Measurements from ENCODE around the gene PPIE.
"Not testable (repeated sequence)": the region's sequence is repeated elsewhere in the genome, so short reads cannot be mapped to it uniquely, and the experiment has no call there.

The PPIE gene

GRCh38 chr1:39779821-39780220, 41.1 kb downstream of the PPIE start:
- no peak for DNase-seq

DNA sequence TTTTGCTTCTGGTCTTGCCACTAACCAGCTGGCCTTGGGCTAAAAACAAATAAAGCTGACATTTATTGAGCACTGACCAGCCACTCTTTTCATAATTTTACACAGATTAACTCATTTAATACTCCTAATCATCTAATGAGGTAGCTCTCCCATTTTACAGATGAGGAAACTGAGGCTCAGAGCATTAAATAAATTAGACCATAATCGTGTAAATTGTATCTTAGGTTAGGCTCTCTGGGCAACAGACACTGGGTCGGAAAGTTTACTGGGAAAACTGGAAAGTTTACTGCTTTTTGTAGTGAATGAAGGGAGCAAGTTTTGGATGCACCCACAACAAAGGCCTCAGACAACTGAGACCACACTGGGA, 42.6 kb downstream of the PPIE start:
- DNase-seq, result no peak

GRCh38 chr1:39782103-39782502, 43.4 kb downstream of the PPIE start:
- no peak for DNase-seq

DNA sequence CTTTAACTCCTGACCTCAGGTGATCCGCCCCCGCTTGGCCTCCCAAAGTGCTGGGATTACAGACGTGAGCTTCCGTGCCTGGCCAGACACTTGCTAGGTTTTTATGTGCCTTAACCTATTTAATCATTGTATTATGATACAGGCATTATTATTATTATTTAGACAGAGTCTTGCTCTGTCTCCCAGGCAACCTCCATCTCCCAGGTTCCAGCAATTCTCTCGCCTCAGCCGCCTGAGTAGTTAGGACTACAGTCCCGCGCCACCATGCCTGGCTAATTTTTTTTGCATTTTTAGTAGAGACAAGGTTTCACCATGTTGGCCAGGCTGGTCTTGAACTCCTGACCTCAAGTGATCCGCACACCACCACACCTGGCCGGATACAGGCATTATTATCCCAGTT, 44.0 kb downstream of the PPIE start:
- DNase-seq, result not testable (repeated sequence)

GRCh38 chr1:39786303-39787107, 47.8 kb downstream of the PPIE start:
- not testable (repeated sequence) for DNase-seq

GRCh38 chr1:39787108-39787375, 48.4 kb downstream of the PPIE start:
- DNase-seq, result not testable (repeated sequence)

- no peak for DNase-seq
These were observed 48.8 kb downstream of the PPIE start for GRCh38 chr1:39787468-39787867.

- DNase-seq, result not testable (repeated sequence)
These were observed 49.3 kb downstream of the PPIE start for GRCh38 chr1:39787964-39788363.

- peak in 1 of 2 experiments; percentile 38 for DNase-seq
These were observed 49.7 kb downstream of the PPIE start for GRCh38 chr1:39788426-39788757.

GRCh38 chr1:39788758-39789570, 50.3 kb downstream of the PPIE start, which contains the start of gene BMP8B:
Gene BMP8B (minus strand): TSS chr1:39788865. CDS start chr1:39788485, 380 bp downstream.
- DNase-seq, result peak; percentile 41 to 77

DNA sequence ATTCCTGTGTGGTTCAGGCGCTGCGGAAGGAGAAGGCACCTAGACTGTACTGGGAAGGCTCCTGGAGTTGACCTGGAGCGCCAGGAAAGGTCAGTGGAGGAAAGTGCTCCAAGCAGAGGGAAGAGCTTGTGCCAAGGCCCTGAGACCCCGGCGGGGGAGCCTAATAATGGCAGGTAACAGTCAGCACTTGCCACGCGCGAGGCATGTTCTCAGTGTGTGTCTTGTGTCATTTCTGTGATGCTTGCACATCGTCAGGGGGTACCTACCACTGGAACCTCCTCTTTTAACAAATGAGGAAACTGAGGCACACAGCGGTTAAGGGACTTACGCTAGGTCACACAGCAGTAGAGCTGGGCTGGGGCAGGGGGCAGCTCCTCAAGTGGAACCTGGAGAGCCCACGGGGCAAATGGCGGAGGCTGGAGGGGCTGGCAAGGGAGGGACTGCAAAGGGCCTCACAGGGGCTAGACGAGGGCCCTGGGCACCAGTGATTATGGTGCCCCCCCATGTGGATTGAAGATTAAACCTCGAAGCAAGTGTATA, 51.0 kb downstream of the PPIE start:
- peak in 1 of 2 experiments; percentile 30 for DNase-seq

- no peak for DNase-seq
These were observed 53.2 kb downstream of the PPIE start for GRCh38 chr1:39791838-39792237.

- no peak for DNase-seq
These were observed 57.0 kb downstream of the PPIE start for GRCh38 chr1:39795651-39796050.

DNA sequence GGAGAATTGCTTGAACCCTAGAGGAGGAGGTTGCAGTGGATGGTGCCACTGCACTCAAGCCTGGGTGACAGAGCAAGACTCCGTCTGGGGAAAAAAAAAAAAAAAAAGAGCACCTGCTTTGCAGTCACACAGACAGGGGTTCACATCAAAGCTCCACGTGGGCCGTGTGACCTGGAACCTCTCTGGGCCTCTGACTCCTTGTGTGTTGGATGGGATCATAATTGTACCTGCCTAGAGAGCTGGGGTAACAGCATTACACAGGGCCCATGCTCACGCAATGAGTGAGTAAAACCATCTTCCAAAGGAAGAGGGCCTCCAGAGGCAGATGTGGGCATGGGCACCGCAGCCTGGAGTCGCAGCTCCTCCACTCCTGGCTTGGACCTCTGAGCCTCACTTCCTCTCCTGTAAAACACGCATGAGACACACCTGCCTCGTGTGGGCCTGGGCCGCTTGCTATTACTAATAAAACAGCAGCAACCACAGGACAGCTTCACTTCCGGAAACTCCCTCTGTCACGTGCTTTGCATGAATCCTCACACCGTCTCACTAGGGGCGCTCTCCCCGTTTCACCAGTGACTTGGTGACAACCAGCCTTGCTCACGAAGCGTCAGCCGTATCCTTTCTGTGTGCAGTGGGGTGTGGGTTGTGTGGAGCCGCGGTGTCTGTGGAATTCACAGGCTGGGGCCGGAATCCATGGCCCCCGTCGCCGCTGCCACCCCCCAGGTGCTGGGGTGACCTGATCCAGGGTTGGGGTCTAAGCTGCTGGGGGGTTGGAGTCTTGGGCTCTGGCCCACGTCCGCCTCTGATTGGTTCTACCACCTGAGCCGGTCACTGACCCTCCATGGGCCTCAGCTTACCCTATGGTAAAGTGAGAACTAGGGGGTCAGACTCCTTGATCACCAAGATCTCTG, 60.4 kb downstream of the PPIE start:
- peak; percentile 63 to 65 for DNase-seq

GRCh38 chr1:39799770-39800470, 61.2 kb downstream of the PPIE start:
- DNase-seq, result peak; percentile 39 to 66

- no peak for DNase-seq
These were observed 61.8 kb downstream of the PPIE start for GRCh38 chr1:39800471-39800835.

DNA sequence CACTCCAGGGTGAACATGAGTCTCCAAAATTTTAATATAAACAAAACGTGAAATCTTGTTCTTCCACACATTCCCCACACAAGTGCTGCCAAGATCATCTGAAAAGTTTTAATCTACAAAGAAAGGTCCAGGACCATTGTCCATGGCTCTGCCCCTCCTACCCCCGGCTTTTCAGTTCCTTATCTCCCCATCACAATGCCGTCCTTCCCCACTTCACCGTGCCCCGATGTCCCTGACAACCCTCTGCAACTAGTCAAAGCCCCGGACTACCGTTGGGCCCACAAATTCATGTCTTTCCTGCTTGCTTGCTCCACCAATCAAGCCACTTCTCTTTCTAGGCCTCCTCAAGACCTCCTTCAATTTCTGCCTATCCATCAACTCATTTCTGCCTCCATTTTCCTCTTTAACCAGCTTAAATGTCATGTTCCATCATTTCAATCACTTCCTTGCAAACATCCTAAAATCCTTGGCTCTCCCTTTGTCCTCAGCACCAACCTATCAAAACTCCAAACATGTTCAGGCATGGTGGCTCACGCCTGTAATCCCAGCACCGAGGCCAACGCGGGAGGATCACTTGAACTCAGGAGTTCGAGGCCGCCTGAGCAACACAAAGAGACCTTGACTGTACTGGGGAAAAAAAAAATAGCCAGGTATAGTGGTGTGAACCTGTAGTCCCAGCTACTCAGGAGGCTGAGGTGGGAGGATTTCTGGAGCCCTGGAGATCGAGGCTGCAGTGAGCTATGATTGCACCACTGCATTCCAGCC, 64.0 kb downstream of the PPIE start:
- no peak for DNase-seq

DNA sequence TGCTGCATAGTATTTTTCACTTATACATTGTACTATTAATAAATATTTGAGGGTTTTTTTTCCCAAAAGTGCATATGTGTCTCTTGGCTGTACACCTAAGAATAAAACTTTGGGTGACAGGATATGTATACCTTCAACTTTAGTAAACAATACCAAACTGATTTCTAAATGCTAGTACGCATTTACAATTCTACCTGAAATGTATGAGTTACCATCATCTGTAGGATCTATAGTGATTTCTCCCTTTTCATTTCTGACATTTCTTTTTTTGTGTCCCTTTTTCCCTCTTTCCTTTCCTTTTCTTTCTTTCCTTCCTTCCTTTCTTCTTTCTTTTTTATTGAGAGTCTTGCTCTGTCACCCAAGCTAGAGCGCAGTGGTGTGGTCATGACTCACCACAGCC, 66.7 kb downstream of the PPIE start:
- no peak for DNase-seq

- no peak for DNase-seq
These were observed 70.3 kb downstream of the PPIE start for GRCh38 chr1:39808784-39809517.

- DNase-seq, result no peak
These were observed 74.2 kb downstream of the PPIE start for GRCh38 chr1:39812913-39813312.
